ENCODE measurements around the gene SLC30A3.

The SLC30A3 gene

GRCh38 chr2:27205206-27205605 is 57.6 kb downstream of the SLC30A3 start:
- DNase-seq (ENCODE audit: low spot score) = no peak

GRCh38 chr2:27204566-27204965 is 58.3 kb downstream of the SLC30A3 start:
- DNase-seq (ENCODE audit: low spot score) = no peak

- DNase-seq (ENCODE audit: low spot score) = no peak
Observed at GRCh38 chr2:27203741-27204140, 59.1 kb downstream of the SLC30A3 start.
